SK-N-SH (cell line): ENCODE results near the gene SMAP1. TPM values are rescaled to one million over a fixed set of nuclear protein-coding genes. Genes with fewer than 3 reads are reported as not detected.

ENCODE experiments used
- CTCF ChIA-PET: fragments of 300-600, 350-600 bp; formaldehyde crosslinking; extraction: SDS; loops from one replicate; lab custom pipeline; 2021; lab: Yijun Ruan, JAX
- POLR2A ChIA-PET: fragments of 350-600 bp; sonication (Branson Sonifier 250); formaldehyde crosslinking; extraction: SDS; loops from one replicate; lab custom pipeline; 2020; ENCODE audit warnings: antibody characterized with exemption, inconsistent platforms; lab: Yijun Ruan, JAX
- DNase-seq: peaks from one replicate; pipeline ENCODE4 v3.0.0; 2012
- H2AFZ ChIP-seq: fragments of 200-600 bp; sonication (generic); 2 replicates; pipeline ENCODE4 v1.8.1; 2016; ENCODE audit warnings: antibody characterized with exemption, mild to moderate bottlenecking, low read depth
- H3F3A ChIP-seq: fragments of 200-600 bp; sonication (generic); replicated peaks from 2 replicates; pipeline ENCODE3; 2016; ENCODE audit warnings: antibody characterized with exemption, mild to moderate bottlenecking; ENCODE audit not compliant: insufficient read depth
- H3K27ac ChIP-seq, 2 experiments: fragments of 200-500 bp in 1 of 2; fragments of 200-600 bp in 1 of 2; sonication (Bioruptor generic) in 1 of 2; sonication (generic), shearing (Covaris generic) in 1 of 2; 2 replicates each; pipeline versions ENCODE4 v1.5.1 to v1.6.1; 2014 to 2016; ENCODE audit warnings: low read depth in 2 of 2, inconsistent platforms in 1 of 2, low read length in 1 of 2, mild to moderate bottlenecking in 1 of 2, mixed read lengths in 1 of 2
- H3K27me3 ChIP-seq: fragments of 200-600 bp; sonication (generic), shearing (Covaris generic); 2 replicates; pipeline ENCODE4 v1.6.1; 2016; ENCODE audit warnings: mixed run types; ENCODE audit not compliant: insufficient read depth
- H3K36me3 ChIP-seq, 2 experiments: fragments of 200-500 bp in 1 of 2; fragments of 200-600 bp in 1 of 2; sonication (Bioruptor generic) in 1 of 2; sonication (generic) in 1 of 2; replicated peaks in 1 of 2; 2 replicates each; pipeline versions ENCODE3 to v1.5.1; 2014 to 2016; ENCODE audit warnings: low read length in 1 of 2, mild to moderate bottlenecking in 1 of 2; ENCODE audit not compliant: insufficient read depth in 2 of 2, control insufficient read depth in 1 of 2
- H3K4me1 ChIP-seq, 2 experiments: fragments of 200-500 bp in 1 of 2; fragments of 200-600 bp in 1 of 2; sonication (Bioruptor generic) in 1 of 2; sonication (generic), shearing (Covaris generic) in 1 of 2; 2 replicates each; pipeline versions ENCODE4 v1.5.1 to v1.6.1; 2014 to 2016; ENCODE audit warnings: low read depth in 1 of 2, low read length in 1 of 2, mixed run types in 1 of 2; ENCODE audit not compliant: insufficient read depth in 2 of 2, control insufficient read depth in 1 of 2
- H3K4me2 ChIP-seq: fragments of 200-600 bp; sonication (generic), shearing (Covaris generic); 2 replicates; pipeline ENCODE4 v1.6.1; 2017; ENCODE audit warnings: mixed run types
- H3K4me3 ChIP-seq, 2 experiments: fragments of 200-500 bp in 1 of 2; fragments of 200-600 bp in 1 of 2; sonication (Bioruptor generic) in 1 of 2; sonication (generic), shearing (Covaris generic) in 1 of 2; 2 replicates each; pipeline versions ENCODE4 v1.5.1 to v1.8.1; 2014 to 2016; ENCODE audit warnings: low read depth in 2 of 2, inconsistent platforms in 1 of 2, low read length in 1 of 2, mild to moderate bottlenecking in 1 of 2, mixed read lengths in 1 of 2, moderate library complexity in 1 of 2
- H3K79me2 ChIP-seq: fragments of 200-600 bp; sonication (generic); 2 replicates; pipeline ENCODE4 v1.8.1; 2017; ENCODE audit warnings: mild to moderate bottlenecking; ENCODE audit not compliant: insufficient read depth
- H3K9ac ChIP-seq: fragments of 200-600 bp; sonication (generic); 2 replicates; pipeline ENCODE4 v1.6.1; 2017; ENCODE audit warnings: mixed run types
- H3K9me2 ChIP-seq: fragments of 200-600 bp; sonication (generic); 2 replicates; pipeline ENCODE4 v1.6.1; 2017; ENCODE audit warnings: mixed run types
- H3K9me3 ChIP-seq: fragments of 200-600 bp; sonication (generic); 2 replicates; pipeline ENCODE4 v1.6.1; 2017; ENCODE audit warnings: mixed run types, mild to moderate bottlenecking, moderate library complexity
- H4K20me1 ChIP-seq: fragments of 200-600 bp; sonication (generic); 2 replicates; pipeline ENCODE4 v1.6.1; 2017; ENCODE audit warnings: mild to moderate bottlenecking, mixed run types; ENCODE audit not compliant: insufficient read depth
- EZH2phosphoT487 ChIP-seq: fragments of 200-600 bp; sonication (generic); IDR thresholded peaks from 2 replicates; pipeline ENCODE4 v1.6.1; 2017; ENCODE audit warnings: low read depth, mixed run types, mild to moderate bottlenecking, antibody characterized with exemption, moderate library complexity, borderline replicate concordance
- FOSL2 ChIP-seq: IDR thresholded peaks from 2 replicates; pipeline ENCODE4 v1.4.0; 2012; ENCODE audit warnings: low read depth, mild to moderate bottlenecking, moderate library complexity, borderline replicate concordance
- GATA2 ChIP-seq: sonication (generic); formaldehyde crosslinking; IDR thresholded peaks from 2 replicates; pipeline ENCODE4 v1.5.0; 2020; ENCODE audit warnings: mild to moderate bottlenecking, missing genetic modification reagents
- REST ChIP-seq: IDR thresholded peaks from 2 replicates; pipeline ENCODE4 v1.6.1; 2012; ENCODE audit warnings: mild to moderate bottlenecking, low read depth, low read length, moderate library complexity
- RXRA ChIP-seq: IDR thresholded peaks from 2 replicates; pipeline ENCODE4 v1.4.0; 2012; ENCODE audit warnings: low read depth, mild to moderate bottlenecking, borderline replicate concordance
- SIN3A ChIP-seq: IDR thresholded peaks from 2 replicates; pipeline ENCODE4 v1.6.1; 2012; ENCODE audit warnings: low read depth, mild to moderate bottlenecking, low read length, moderate library complexity, borderline replicate concordance
- SMC3 ChIP-seq: IDR thresholded peaks from 2 replicates; pipeline ENCODE4 v1.6.1; 2012; ENCODE audit warnings: low read depth, low read length, improper control_type of control experiment
- TAF1 ChIP-seq: IDR thresholded peaks from 2 replicates; pipeline ENCODE4 v1.6.1; 2012; ENCODE audit warnings: low read depth, mild to moderate bottlenecking, low read length, moderate library complexity, borderline replicate concordance
- ZBTB33 ChIP-seq: IDR thresholded peaks from 2 replicates; pipeline ENCODE4 v1.4.0; 2012; ENCODE audit warnings: low read depth, borderline replicate concordance
- WGBS: methylation state at CpG from one replicate; pipeline ENCODE4 v1.1.6; 2017; ENCODE audit warnings: low lambda C conversion rate; 5-methylcytosine and 5-hydroxymethylcytosine counted together
- polyA plus RNA-seq, 3 experiments: library from polyadenylated mRNA; depleted of rRNA; stranded (reverse); fragments of >200 nt; gene quantifications; 2 replicates each; pipeline ENCODE4 v1.2.3, GENCODE V29; 2012

The SMAP1 gene
- polyA plus RNA-seq, 1 of the 3 experiments (the other 2 are of a cell fraction), result 12.6 TPM

- no peak for DNase-seq
- Histone ChIP-seq H2AFZ (no peak overlapping the region), H3K27ac (no peak overlapping the region), H3K4me2 (no peak overlapping the region), H3K9ac (no peak overlapping the region), H3K4me3 (no peak overlapping the region), H3K79me2 (no peaks in the 10 kb centered on the region), H3K9me2 (no peaks in the 10 kb centered on the region), H3K27me3 (no peaks in the 10 kb centered on the region), H3K36me3 (peaks cover 0 to 11% of the 10 kb centered on the region in 2 experiments), H4K20me1 (no peaks in the 10 kb centered on the region), H3K4me1 (peaks cover 0 to 4% of the 10 kb centered on the region in 2 experiments; a peak in 1 of 4 replicates), H3K9me3 (no peaks in the 10 kb centered on the region), H3F3A (no peaks in the 10 kb centered on the region)
- TF ChIP-seq FOSL2 (no peak), TAF1 (no peak), GATA2 (no peak), RXRA (no peak), SIN3A (no peak)
- ChIA-PET POLR2A (no interaction called here), CTCF (interaction anchor here (2.4 kb wide), 1 partner anchor 20 kb away, joined by 9 read pairs; no protein-coding TSS in a partner anchor)
- 96% methylated on average over 3 of the region's 3 CpGs for WGBS
Measured at GRCh38 chr6:70864401-70864800, 196.7 kb downstream of the SMAP1 start.

GRCh38 chr6:70872469-70872868, 204.8 kb downstream of the SMAP1 start:
- no peaks in the 10 kb centered on the region; a peak in 1 of 4 replicates for H3K4me1 ChIP-seq
- no peaks in the 10 kb centered on the region for H3K36me3 ChIP-seq
- H2AFZ ChIP-seq, result no peak overlapping the region
- H4K20me1 ChIP-seq, result no peaks in the 10 kb centered on the region
- no peak overlapping the region for H3K9ac ChIP-seq
- no peak overlapping the region for H3K27ac ChIP-seq
- H3K4me2 ChIP-seq, result no peak overlapping the region
- no peak for DNase-seq
- H3K27me3 ChIP-seq, result no peaks in the 10 kb centered on the region
- 68% methylated on average over 2 of the region's 2 CpGs for WGBS
- H3K9me2 ChIP-seq, result no peaks in the 10 kb centered on the region
- ChIA-PET POLR2A (no interaction called here), CTCF (interaction anchor here (0.6 to 3.5 kb wide), 2 partner anchors 12 to 170 kb away, joined by 3 to 26 read pairs; no protein-coding TSS in a partner anchor)
- TF ChIP-seq SIN3A (no peak), FOSL2 (no peak), TAF1 (no peak), EZH2phosphoT487 (no peak)
- no peaks in the 10 kb centered on the region for H3K9me3 ChIP-seq
- no peak overlapping the region for H3K4me3 ChIP-seq
- no peaks in the 10 kb centered on the region for H3F3A ChIP-seq
- no peaks in the 10 kb centered on the region for H3K79me2 ChIP-seq

- Histone ChIP-seq H4K20me1 (no peaks in the 10 kb centered on the region), H3F3A (no peaks in the 10 kb centered on the region), H3K36me3 (no peaks in the 10 kb centered on the region), H2AFZ (no peak overlapping the region), H3K27me3 (no peaks in the 10 kb centered on the region), H3K79me2 (no peaks in the 10 kb centered on the region), H3K4me2 (no peak overlapping the region), H3K9me3 (no peaks in the 10 kb centered on the region), H3K4me3 (no peak overlapping the region), H3K4me1 (no peaks in the 10 kb centered on the region; a peak in 1 of 4 replicates), H3K27ac (no peak overlapping the region), H3K9me2 (no peaks in the 10 kb centered on the region), H3K9ac (no peak overlapping the region)
- ChIA-PET CTCF (interaction anchor here (3.5 kb wide), 1 partner anchor 10 kb away, joined by 26 read pairs; no protein-coding TSS in a partner anchor), POLR2A (no interaction called here)
- WGBS, result 14% methylated on average over 3 of the region's 3 CpGs
- no peak for DNase-seq
- no peak for TF ChIP-seq ZBTB33
- no peak for TF ChIP-seq SMC3
- no peak for TF ChIP-seq REST
- no peak for TF ChIP-seq SIN3A
Measured at GRCh38 chr6:70874181-70874913, 206.7 kb downstream of the SMAP1 start.
